GM23338 (cell line): ENCODE data around the gene CFTR. TPM values are rescaled to one million over a fixed set of nuclear protein-coding genes. Genes with fewer than 3 reads are reported as not detected.

Source experiments
- ATAC-seq: fragments of 200-7000 bp; cut with Tn5 transposase; 3 replicates; pipeline ENCODE4 v1.9.1; 2020
- DNase-seq: peaks from one replicate; pipeline ENCODE4 v3.0.0-alpha.2; 2015; ENCODE audit warnings: low spot score
- H2AFZ ChIP-seq: fragments of 200-600 bp; sonication (generic); 2 replicates; pipeline ENCODE4 v1.8.0; 2016; ENCODE audit warnings: antibody characterized with exemption, mild to moderate bottlenecking, moderate library complexity
- H3F3A ChIP-seq: fragments of 200-600 bp; sonication (generic); replicated peaks from 2 replicates; pipeline ENCODE4 v1.8.0; 2017; ENCODE audit warnings: antibody characterized with exemption, mixed run types, low read depth
- H3K27ac ChIP-seq: fragments of 200-600 bp; sonication (generic); 2 replicates; pipeline ENCODE4 v1.6.1; 2016; ENCODE audit warnings: low read depth
- H3K27me3 ChIP-seq: fragments of 200-600 bp; sonication (generic); 2 replicates; pipeline ENCODE4 v1.8.0; 2016; ENCODE audit warnings: mild to moderate bottlenecking, mixed run types, moderate library complexity; ENCODE audit not compliant: insufficient read depth
- H3K36me3 ChIP-seq: fragments of 200-600 bp; sonication (generic); 2 replicates; pipeline ENCODE4 v1.8.0; 2016; ENCODE audit warnings: mild to moderate bottlenecking; ENCODE audit not compliant: insufficient read depth
- H3K4me1 ChIP-seq: fragments of 200-600 bp; sonication (generic); 2 replicates; pipeline ENCODE4 v1.8.0; 2016; ENCODE audit warnings: mild to moderate bottlenecking, moderate library complexity; ENCODE audit not compliant: insufficient read depth
- H3K4me2 ChIP-seq: fragments of 200-600 bp; sonication (generic); 2 replicates; pipeline ENCODE4 v1.7.1; 2017; ENCODE audit warnings: mixed run types
- H3K4me3 ChIP-seq: fragments of 200-600 bp; sonication (generic); 2 replicates; pipeline ENCODE4 v1.6.1; 2016; ENCODE audit warnings: mixed run types
- H3K79me2 ChIP-seq: fragments of 200-600 bp; sonication (generic); replicated peaks from 2 replicates; pipeline ENCODE4 v1.8.0; 2017; ENCODE audit warnings: mild to moderate bottlenecking; ENCODE audit not compliant: insufficient read depth
- H3K9me2 ChIP-seq: fragments of 200-600 bp; sonication (generic); 2 replicates; pipeline ENCODE4 v1.8.0; 2017; ENCODE audit not compliant: insufficient read depth
- H4K20me1 ChIP-seq: fragments of 200-600 bp; sonication (generic); replicated peaks from 2 replicates; pipeline ENCODE4 v1.8.0; 2017; ENCODE audit warnings: mild to moderate bottlenecking; ENCODE audit not compliant: insufficient read depth
- H3K27ac Mint-ChIP-seq: 2 replicates; pipeline ENCODE4 v1.8.0; 2020; ENCODE audit warnings: inconsistent platforms, mild to moderate bottlenecking, moderate library complexity, mixed read lengths
- H3K27me3 Mint-ChIP-seq: 3 replicates; pipeline ENCODE4 v1.8.0; 2022; ENCODE audit warnings: low read depth, mild to moderate bottlenecking, moderate library complexity, mixed read lengths, inconsistent platforms; ENCODE audit not compliant: insufficient read depth, poor library complexity
- H3K36me3 Mint-ChIP-seq: 3 replicates; pipeline ENCODE4 v1.8.0; 2021; ENCODE audit warnings: low read depth, mild to moderate bottlenecking, inconsistent platforms, moderate library complexity, mixed read lengths
- H3K4me1 Mint-ChIP-seq: 3 replicates; pipeline ENCODE4 v1.8.0; 2020; ENCODE audit warnings: mild to moderate bottlenecking, inconsistent platforms, mixed read lengths
- H3K4me3 Mint-ChIP-seq: 3 replicates; pipeline ENCODE4 v1.8.0; 2021; ENCODE audit warnings: moderate library complexity, mild to moderate bottlenecking, inconsistent platforms, mixed read lengths
- H3K9me3 Mint-ChIP-seq: 3 replicates; pipeline ENCODE4 v1.8.0; 2020; ENCODE audit warnings: moderate library complexity, mild to moderate bottlenecking, inconsistent platforms, mixed read lengths
- CREB1 ChIP-seq: fragments of 250-450 bp; sonication (Bioruptor Pico); IDR thresholded peaks from 2 replicates; pipeline ENCODE4 v1.5.0; 2020; ENCODE audit warnings: low read depth, mild to moderate bottlenecking, moderate library complexity
- CTCF ChIP-seq, 2 experiments: fragments of 200-600 bp in 1 of 2; sonication (generic) in 1 of 2; conservative IDR thresholded peaks; 2 replicates each; pipeline versions ENCODE4 v1.5.1 to v1.6.1; 2016 to 2017; ENCODE audit warnings: antibody characterized with exemption in 2 of 2, low read depth in 2 of 2, mild to moderate bottlenecking in 2 of 2, moderate library complexity in 1 of 2
- ETS1 ChIP-seq: IDR thresholded peaks from 2 replicates; pipeline ENCODE4 v1.6.1; 2016; ENCODE audit warnings: antibody characterized with exemption
- EZH2 ChIP-seq: fragments of 200-600 bp; sonication (generic); IDR thresholded peaks from one replicate; pipeline ENCODE4 v1.8.0; 2017; ENCODE audit warnings: antibody characterized with exemption, mild to moderate bottlenecking, low read depth; ENCODE audit not compliant: unreplicated experiment
- EZH2phosphoT487 ChIP-seq: fragments of 200-600 bp; sonication (generic); IDR thresholded peaks from one replicate; pipeline ENCODE4 v1.8.1; 2018; ENCODE audit warnings: antibody characterized with exemption; ENCODE audit not compliant: unreplicated experiment
- JUNB ChIP-seq: IDR thresholded peaks from one replicate; pipeline ENCODE4 v1.6.1; 2016; ENCODE audit warnings: antibody characterized with exemption; ENCODE audit not compliant: unreplicated experiment
- NANOG ChIP-seq: IDR thresholded peaks from 2 replicates; pipeline ENCODE4 v1.6.1; 2016; ENCODE audit warnings: antibody characterized with exemption, borderline replicate concordance
- POLR2AphosphoS5 ChIP-seq: IDR thresholded peaks from 2 replicates; pipeline ENCODE4 v1.6.1; 2016; ENCODE audit warnings: antibody characterized with exemption, low read depth
- REST ChIP-seq: IDR thresholded peaks from one replicate; pipeline ENCODE4 v1.6.1; 2018; ENCODE audit warnings: antibody characterized with exemption; ENCODE audit not compliant: unreplicated experiment
- ZNF114 ChIP-seq: fragments of 250-450 bp; sonication (Bioruptor Pico); IDR thresholded peaks from 2 replicates; pipeline ENCODE4 v1.5.0; 2020; ENCODE audit warnings: mild to moderate bottlenecking, moderate library complexity
- ZNF331 ChIP-seq: fragments of 250-450 bp; sonication (Bioruptor Pico); IDR thresholded peaks from 2 replicates; pipeline ENCODE4 v1.5.0; 2020; ENCODE audit warnings: low read depth, mild to moderate bottlenecking, moderate library complexity
- polyA plus RNA-seq: library from polyadenylated mRNA; unstranded; fragments of >200 nt; fragmentation: Nextera tagmentation; extraction: Ambion mirVana; gene quantifications from 2 replicates; pipeline ENCODE4 v1.2.1, GENCODE V29; 2016
- total RNA-seq: library from RNA; depleted of rRNA; stranded (reverse); fragments of >200 nt; shearing (Covaris generic); gene quantifications from 2 replicates; pipeline ENCODE4 v1.2.3, GENCODE V29; 2014

Gene CFTR
- total and polyA plus RNA-seq, 2 experiments from 2014 or later = 0.45 to 1.2 TPM

GRCh38 chr7:117661328-117661727 lies 181.5 kb downstream of the CFTR start:
- TF ChIP-seq EZH2 (no peak), ETS1 (no peak), EZH2phosphoT487 (no peak), REST (no peak), JUNB (no peak), POLR2AphosphoS5 (no peak), CTCF (conservative IDR thresholded peaks at IDR 0.05; ENCODE audit: low read depth in 2 of 2) (no peak), ZNF114 (no peak), NANOG (no peak), CREB1 (CRISPR knock-in tag) (no peak), ZNF331 (CRISPR knock-in tag) (no peak)
- no peak overlapping the region for H3K27ac Mint-ChIP-seq
- no peak for ATAC-seq

More at GRCh38 chr7:117661328-117661727, 181.5 kb downstream of the CFTR start:
- no peak overlapping the region for H3K4me3 Mint-ChIP-seq
- H3K4me1 Mint-ChIP-seq = no peaks in the 10 kb centered on the region
- no peak for DNase-seq
- Histone ChIP-seq H3K36me3 (no peaks in the 10 kb centered on the region), H3K9me2 (no peaks in the 10 kb centered on the region), H4K20me1 (no peaks in the 10 kb centered on the region), H2AFZ (no peak overlapping the region), H3K79me2 (no peaks in the 10 kb centered on the region), H3K27me3 (no peaks in the 10 kb centered on the region), H3K27ac (no peak overlapping the region), H3F3A (no peaks in the 10 kb centered on the region), H3K4me1 (no peaks in the 10 kb centered on the region), H3K4me2 (no peak overlapping the region), H3K4me3 (no peak overlapping the region)
- H3K36me3 Mint-ChIP-seq = no peaks in the 10 kb centered on the region
- no peaks in the 10 kb centered on the region for H3K9me3 Mint-ChIP-seq
- H3K27me3 Mint-ChIP-seq = no peaks in the 10 kb centered on the region
